Neural progenitor cell (in vitro differentiated cells): ENCODE results near the gene EID2B. TPM values are rescaled to one million over a fixed set of nuclear protein-coding genes. Genes with fewer than 3 reads are reported as not detected.
A peak's percentile ranks its signal among the peaks of the same experiment; 100 is the strongest.

Experiments
- DNase-seq: peaks from one replicate; pipeline ENCODE4 v3.0.0-alpha.2; 2016; ENCODE audit warnings: low spot score
- H2AFZ ChIP-seq: fragments of 200-600 bp; sonication (generic); replicated peaks from 2 replicates; pipeline ENCODE4 v1.6.1; 2016; ENCODE audit warnings: antibody characterized with exemption
- H3F3A ChIP-seq: fragments of 200-600 bp; sonication (generic); 2 replicates; pipeline ENCODE4 v1.6.1; 2016; ENCODE audit warnings: antibody characterized with exemption, low read depth
- H3K27ac ChIP-seq: fragments of 200-600 bp; sonication (generic); 2 replicates; pipeline ENCODE4 v1.5.1; 2016; ENCODE audit warnings: mild to moderate bottlenecking
- H3K27me3 ChIP-seq: fragments of 200-600 bp; sonication (generic); 2 replicates; pipeline ENCODE4 v1.6.1; 2016; ENCODE audit warnings: mild to moderate bottlenecking, moderate library complexity
- H3K36me3 ChIP-seq: fragments of 200-600 bp; sonication (generic); 2 replicates; pipeline ENCODE4 v1.5.1; 2016
- H3K4me1 ChIP-seq: fragments of 200-600 bp; sonication (generic); 2 replicates; pipeline ENCODE4 v1.6.1; 2016; ENCODE audit warnings: mixed run types
- H3K4me2 ChIP-seq: fragments of 200-600 bp; sonication (generic); 2 replicates; pipeline ENCODE4 v1.6.1; 2016
- H3K4me3 ChIP-seq: fragments of 200-600 bp; sonication (generic); 2 replicates; pipeline ENCODE4 v1.5.1; 2016
- H3K79me2 ChIP-seq: fragments of 200-600 bp; sonication (generic); 2 replicates; pipeline ENCODE4 v1.6.1; 2016; ENCODE audit warnings: low read depth
- H3K9ac ChIP-seq: fragments of 200-600 bp; sonication (generic); 2 replicates; pipeline ENCODE4 v1.6.1; 2016
- H3K9me3 ChIP-seq: fragments of 200-600 bp; sonication (generic); 2 replicates; pipeline ENCODE4 v1.5.1; 2016; ENCODE audit warnings: low read depth
- H4K20me1 ChIP-seq: fragments of 200-600 bp; sonication (generic); 2 replicates; pipeline ENCODE4 v1.6.1; 2016; ENCODE audit warnings: low read depth
- H3K27ac Mint-ChIP-seq: 3 replicates; pipeline ENCODE4 v1.8.0; 2021; ENCODE audit warnings: mixed read lengths
- H3K27me3 Mint-ChIP-seq: 2 replicates; pipeline ENCODE4 v1.8.0; 2022; ENCODE audit warnings: low read depth, mild to moderate bottlenecking, inconsistent platforms, moderate library complexity, mixed read lengths; ENCODE audit not compliant: insufficient read depth
- H3K36me3 Mint-ChIP-seq: 3 replicates; pipeline ENCODE4 v1.8.0; 2021; ENCODE audit warnings: mixed read lengths
- H3K4me1 Mint-ChIP-seq: 3 replicates; pipeline ENCODE4 v1.8.0; 2021; ENCODE audit warnings: mixed read lengths
- H3K4me3 Mint-ChIP-seq: 3 replicates; pipeline ENCODE4 v1.8.0; 2021; ENCODE audit warnings: mild to moderate bottlenecking, moderate library complexity, mixed read lengths
- H3K9me3 Mint-ChIP-seq: 3 replicates; pipeline ENCODE4 v1.8.0; 2020; ENCODE audit warnings: mixed read lengths
- EZH2 ChIP-seq: fragments of 200-600 bp; sonication (generic); IDR thresholded peaks from 2 replicates; pipeline ENCODE4 v1.6.1; 2017; ENCODE audit warnings: antibody characterized with exemption, mild to moderate bottlenecking, moderate library complexity
- EZH2phosphoT487 ChIP-seq: fragments of 200-600 bp; sonication (generic); IDR thresholded peaks from 2 replicates; pipeline ENCODE4 v1.6.1; 2017; ENCODE audit warnings: antibody characterized with exemption
- total RNA-seq: library from RNA; depleted of rRNA; stranded (reverse); fragments of >200 nt; gene quantifications from 2 replicates; pipeline ENCODE4 v1.2.3, GENCODE V29; 2015; ENCODE audit warnings: low replicate concordance
- TF ChIP-seq, protein P1 (sequence below): fragments of 200-600 bp; sonication (generic); IDR thresholded peaks from 2 replicates; pipeline ENCODE4 v1.5.1; 2017; ENCODE audit warnings: antibody characterized with exemption, mild to moderate bottlenecking

Gene EID2B
- total RNA-seq, 1 donor from 2014 or later = 11.1 TPM

GRCh38 chr19:39501340-39501739, 31.3 kb downstream of the EID2B start:
- Mint-ChIP-seq H3K36me3 (no peaks in the 10 kb centered on the region), H3K9me3 (peaks cover 10% of the 10 kb centered on the region), H3K4me1 (peaks cover 27% of the 10 kb centered on the region), H3K27ac (no peak overlapping the region), H3K4me3 (no peak overlapping the region), H3K27me3 (peaks cover 52% of the 10 kb centered on the region)
- no peak overlapping the region for H3K4me2 ChIP-seq
- no peaks in the 10 kb centered on the region for H4K20me1 ChIP-seq
- H3K4me1 ChIP-seq = peaks cover 17% of the 10 kb centered on the region
- H3K9ac ChIP-seq = no peak overlapping the region
- TF ChIP-seq EZH2 (no peak), EZH2phosphoT487 (no peak)
- TF ChIP-seq, protein P1, sequence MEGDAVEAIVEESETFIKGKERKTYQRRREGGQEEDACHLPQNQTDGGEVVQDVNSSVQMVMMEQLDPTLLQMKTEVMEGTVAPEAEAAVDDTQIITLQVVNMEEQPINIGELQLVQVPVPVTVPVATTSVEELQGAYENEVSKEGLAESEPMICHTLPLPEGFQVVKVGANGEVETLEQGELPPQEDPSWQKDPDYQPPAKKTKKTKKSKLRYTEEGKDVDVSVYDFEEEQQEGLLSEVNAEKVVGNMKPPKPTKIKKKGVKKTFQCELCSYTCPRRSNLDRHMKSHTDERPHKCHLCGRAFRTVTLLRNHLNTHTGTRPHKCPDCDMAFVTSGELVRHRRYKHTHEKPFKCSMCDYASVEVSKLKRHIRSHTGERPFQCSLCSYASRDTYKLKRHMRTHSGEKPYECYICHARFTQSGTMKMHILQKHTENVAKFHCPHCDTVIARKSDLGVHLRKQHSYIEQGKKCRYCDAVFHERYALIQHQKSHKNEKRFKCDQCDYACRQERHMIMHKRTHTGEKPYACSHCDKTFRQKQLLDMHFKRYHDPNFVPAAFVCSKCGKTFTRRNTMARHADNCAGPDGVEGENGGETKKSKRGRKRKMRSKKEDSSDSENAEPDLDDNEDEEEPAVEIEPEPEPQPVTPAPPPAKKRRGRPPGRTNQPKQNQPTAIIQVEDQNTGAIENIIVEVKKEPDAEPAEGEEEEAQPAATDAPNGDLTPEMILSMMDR = no peak
- no peaks in the 10 kb centered on the region for H3K36me3 ChIP-seq
- H3F3A ChIP-seq = peaks cover 24% of the 10 kb centered on the region
- H2AFZ ChIP-seq = no peak overlapping the region
- no peak for DNase-seq
- no peaks in the 10 kb centered on the region for H3K79me2 ChIP-seq
- no peaks in the 10 kb centered on the region for H3K9me3 ChIP-seq
- peaks cover 100% of the 10 kb centered on the region for H3K27me3 ChIP-seq
- H3K27ac ChIP-seq = no peak overlapping the region
- no peak overlapping the region for H3K4me3 ChIP-seq

- Histone ChIP-seq H4K20me1 (no peaks in the 10 kb centered on the region), H3K4me2 (no peak overlapping the region), H3K79me2 (no peaks in the 10 kb centered on the region), H2AFZ (no peak overlapping the region), H3K27ac (no peak overlapping the region), H3K9me3 (no peaks in the 10 kb centered on the region), H3K36me3 (no peaks in the 10 kb centered on the region), H3F3A (peaks cover 21% of the 10 kb centered on the region), H3K4me3 (no peak overlapping the region), H3K9ac (no peak overlapping the region), H3K27me3 (peaks cover 92% of the 10 kb centered on the region), H3K4me1 (peaks cover 17% of the 10 kb centered on the region)
- no peak overlapping the region for H3K27ac Mint-ChIP-seq
- H3K36me3 Mint-ChIP-seq = no peaks in the 10 kb centered on the region
- DNase-seq = no peak
- peaks cover 45% of the 10 kb centered on the region for H3K27me3 Mint-ChIP-seq
- TF ChIP-seq EZH2phosphoT487 = no peak
- no peak for TF ChIP-seq EZH2
- peaks cover 7% of the 10 kb centered on the region for H3K9me3 Mint-ChIP-seq
- H3K4me1 Mint-ChIP-seq = peaks cover 27% of the 10 kb centered on the region
- peak overlapping the region; percentile 55 for H3K4me3 Mint-ChIP-seq
These were observed 32.1 kb downstream of the EID2B start for GRCh38 chr19:39500543-39500942.

DNA sequence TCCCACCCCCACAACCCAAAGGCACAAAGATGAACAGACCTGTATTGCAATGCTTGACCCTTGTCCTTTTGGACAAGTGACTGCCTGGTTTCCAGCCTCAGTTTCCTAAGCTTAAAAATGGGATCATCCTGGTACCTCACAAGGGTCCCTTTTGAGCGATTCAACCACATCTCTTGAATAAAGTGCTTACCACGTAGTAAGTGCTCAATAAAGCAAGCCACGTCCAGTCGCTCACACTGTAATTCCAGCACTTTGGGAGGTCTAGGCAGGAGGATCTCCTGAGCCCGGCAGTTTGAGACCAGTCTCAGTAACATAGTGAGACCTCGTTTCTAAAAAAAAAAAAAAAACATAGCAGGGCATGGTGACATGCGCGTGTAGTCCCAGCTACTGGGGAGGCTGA, 32.7 kb downstream of the EID2B start:
- Mint-ChIP-seq H3K27ac (no peak overlapping the region), H3K4me1 (peaks cover 27% of the 10 kb centered on the region), H3K4me3 (peak overlapping the region; percentile 86), H3K36me3 (no peaks in the 10 kb centered on the region), H3K27me3 (peaks cover 42% of the 10 kb centered on the region), H3K9me3 (peaks cover 7% of the 10 kb centered on the region)
- H3K9ac ChIP-seq = no peak overlapping the region
- no peak for TF ChIP-seq EZH2phosphoT487
- TF ChIP-seq, protein P1 = no peak
- TF ChIP-seq EZH2 = no peak
- H2AFZ ChIP-seq = no peak overlapping the region
- peaks cover 21% of the 10 kb centered on the region for H3F3A ChIP-seq
- H3K27ac ChIP-seq = no peak overlapping the region
- peaks cover 17% of the 10 kb centered on the region for H3K4me1 ChIP-seq
- H3K79me2 ChIP-seq = no peaks in the 10 kb centered on the region
- no peak overlapping the region for H3K4me2 ChIP-seq
- no peaks in the 10 kb centered on the region for H4K20me1 ChIP-seq
- no peak for DNase-seq
- H3K36me3 ChIP-seq = no peaks in the 10 kb centered on the region
- no peak overlapping the region for H3K4me3 ChIP-seq
- peaks cover 86% of the 10 kb centered on the region for H3K27me3 ChIP-seq
- H3K9me3 ChIP-seq = no peaks in the 10 kb centered on the region

GRCh38 chr19:39498798-39499642, 33.6 kb downstream of the EID2B start, which contains the start of gene DLL3:
Gene DLL3, plus strand, starts transcription at chr19:39498947. Its CDS starts 28 bp downstream, at chr19:39498975.
- peak; percentile 62 for DNase-seq
- Mint-ChIP-seq H3K27me3 (peaks cover 34% of the 10 kb centered on the region), H3K36me3 (no peaks in the 10 kb centered on the region), H3K27ac (peak within 1 kb of the TSS; percentile 31), H3K9me3 (peaks cover 4% of the 10 kb centered on the region), H3K4me3 (peak within 1 kb of the TSS; percentile 86), H3K4me1 (peaks cover 27% of the 10 kb centered on the region)
- Histone ChIP-seq H3K79me2 (no peaks in the 10 kb centered on the region), H3F3A (peaks cover 28% of the 10 kb centered on the region), H2AFZ (peak within 1 kb of the TSS; percentile 89), H3K9ac (no peak within 1 kb of the TSS), H3K27ac (no peak within 1 kb of the TSS), H3K27me3 (peaks cover 77% of the 10 kb centered on the region), H3K4me2 (peak within 1 kb of the TSS; percentile 71), H4K20me1 (no peaks in the 10 kb centered on the region), H3K36me3 (no peaks in the 10 kb centered on the region), H3K4me3 (peak within 1 kb of the TSS; percentile 56), H3K4me1 (peaks cover 17% of the 10 kb centered on the region), H3K9me3 (no peaks in the 10 kb centered on the region)
- peak; percentile 68 for TF ChIP-seq EZH2phosphoT487
- TF ChIP-seq, protein P1 = no peak
- peak; percentile 84 for TF ChIP-seq EZH2
